A204.1 (cell line): ENCODE results near the gene AK9.

Source experiments
- FAIRE-seq: peaks from 2 replicates; lab custom pipeline; 2012; peaks lifted over from hg19 to GRCh38; lab: Jason Lieb, UNC

The AK9 gene

DNA sequence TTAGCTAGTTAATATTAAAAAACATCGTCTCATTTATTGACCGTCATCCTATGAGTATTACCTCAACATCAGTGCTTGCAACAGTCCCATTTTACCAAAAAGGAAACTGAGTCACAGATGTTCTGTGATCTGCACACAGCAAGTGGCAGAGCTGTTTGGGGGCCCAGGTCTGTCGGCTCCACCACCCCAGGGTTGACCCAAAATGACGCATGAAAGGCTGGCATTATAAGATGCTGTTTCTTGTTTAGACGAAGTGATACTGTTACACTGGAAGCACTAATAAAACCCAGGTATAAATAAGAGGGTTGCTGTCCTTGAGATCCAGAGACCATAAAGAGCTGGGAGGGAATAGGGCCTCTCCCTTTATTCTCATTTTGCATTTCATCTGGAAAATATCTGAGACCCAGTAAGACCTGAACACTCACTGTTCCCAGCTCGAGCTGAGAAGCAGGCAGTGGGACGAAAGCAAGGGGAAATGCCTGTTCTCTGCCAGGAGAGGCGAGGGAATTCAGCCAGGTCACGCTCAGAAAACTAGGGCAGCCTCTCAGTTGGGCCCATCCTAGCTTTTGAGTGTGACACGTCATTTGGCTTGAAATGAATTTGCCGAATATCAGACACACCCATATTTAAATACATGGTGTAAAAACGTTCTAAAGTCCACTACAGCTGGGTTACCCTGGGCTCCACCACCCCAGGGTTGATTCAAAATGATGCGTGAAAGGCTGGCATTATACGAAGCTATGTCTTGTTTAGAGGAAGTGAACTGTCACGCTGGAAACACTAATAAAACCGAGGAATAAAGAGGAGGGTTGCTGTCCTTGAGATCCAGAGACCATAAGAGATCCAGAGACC, 234.1 kb downstream of the AK9 start:
- FAIRE-seq, result no peak

DNA sequence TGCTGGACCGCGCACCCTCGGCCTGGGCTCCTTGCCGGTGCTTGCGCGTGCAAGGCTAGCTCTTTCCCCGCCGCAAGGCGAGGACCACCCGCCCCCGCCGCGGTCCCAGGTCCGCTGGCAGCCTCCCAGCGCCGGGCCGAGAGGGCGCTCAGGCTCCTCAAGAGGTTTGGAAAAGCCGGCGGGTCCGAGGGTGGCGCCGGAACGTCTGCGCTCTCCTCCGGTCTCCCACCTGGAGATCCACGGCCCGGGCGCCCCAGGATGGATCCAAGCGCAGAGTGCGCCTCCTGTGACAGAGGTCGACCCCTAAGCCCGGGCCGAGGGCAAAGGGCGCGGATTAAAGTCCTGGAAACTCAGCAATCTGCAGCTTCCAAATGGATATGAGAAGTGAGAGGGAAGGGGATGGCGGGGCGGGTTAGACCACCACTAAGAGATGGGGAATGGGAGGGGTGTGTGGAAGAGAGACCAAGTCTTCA, 234.9 kb downstream of the AK9 start:
- no peak for FAIRE-seq

DNA sequence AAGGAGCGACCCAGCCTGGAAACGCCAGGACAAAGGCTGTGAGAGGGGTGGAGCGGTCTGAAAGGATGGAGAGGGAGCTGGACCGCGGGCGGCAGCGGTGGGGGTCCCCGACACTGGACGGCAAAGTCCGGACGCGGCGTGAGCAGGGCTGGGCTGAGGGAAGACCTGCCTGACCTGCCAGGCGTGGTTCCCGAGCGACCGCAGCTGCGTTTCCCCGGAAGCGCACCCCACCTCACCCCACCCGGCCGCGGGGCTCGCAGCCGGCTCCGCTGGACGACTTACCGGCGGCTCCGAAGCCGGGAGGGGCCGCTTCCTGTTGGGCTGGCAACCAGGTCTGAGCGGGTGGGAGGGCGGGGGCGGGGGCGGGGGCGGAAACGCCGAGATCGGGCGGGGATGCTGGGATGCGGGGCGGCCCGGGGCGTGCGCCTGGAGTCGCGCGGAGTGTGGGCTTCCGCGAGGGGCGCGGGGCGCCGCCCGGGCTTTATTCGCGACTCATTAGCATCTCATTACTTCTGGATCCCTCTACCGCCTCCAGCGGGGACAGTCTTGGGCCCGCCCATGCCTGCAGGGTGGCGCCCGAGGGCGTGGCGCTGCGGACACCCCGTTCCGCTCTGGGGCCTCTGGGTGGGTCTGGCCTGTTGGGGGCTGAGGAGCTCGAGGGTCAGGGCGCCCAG, 235.4 kb downstream of the AK9 start, which contains the start of gene MICAL1:
MICAL1 (minus strand) TSS at position 336 of the 674 bp plus-strand sequence. CDS start 1,576 bp downstream, outside the sequence.
- no peak for FAIRE-seq

DNA sequence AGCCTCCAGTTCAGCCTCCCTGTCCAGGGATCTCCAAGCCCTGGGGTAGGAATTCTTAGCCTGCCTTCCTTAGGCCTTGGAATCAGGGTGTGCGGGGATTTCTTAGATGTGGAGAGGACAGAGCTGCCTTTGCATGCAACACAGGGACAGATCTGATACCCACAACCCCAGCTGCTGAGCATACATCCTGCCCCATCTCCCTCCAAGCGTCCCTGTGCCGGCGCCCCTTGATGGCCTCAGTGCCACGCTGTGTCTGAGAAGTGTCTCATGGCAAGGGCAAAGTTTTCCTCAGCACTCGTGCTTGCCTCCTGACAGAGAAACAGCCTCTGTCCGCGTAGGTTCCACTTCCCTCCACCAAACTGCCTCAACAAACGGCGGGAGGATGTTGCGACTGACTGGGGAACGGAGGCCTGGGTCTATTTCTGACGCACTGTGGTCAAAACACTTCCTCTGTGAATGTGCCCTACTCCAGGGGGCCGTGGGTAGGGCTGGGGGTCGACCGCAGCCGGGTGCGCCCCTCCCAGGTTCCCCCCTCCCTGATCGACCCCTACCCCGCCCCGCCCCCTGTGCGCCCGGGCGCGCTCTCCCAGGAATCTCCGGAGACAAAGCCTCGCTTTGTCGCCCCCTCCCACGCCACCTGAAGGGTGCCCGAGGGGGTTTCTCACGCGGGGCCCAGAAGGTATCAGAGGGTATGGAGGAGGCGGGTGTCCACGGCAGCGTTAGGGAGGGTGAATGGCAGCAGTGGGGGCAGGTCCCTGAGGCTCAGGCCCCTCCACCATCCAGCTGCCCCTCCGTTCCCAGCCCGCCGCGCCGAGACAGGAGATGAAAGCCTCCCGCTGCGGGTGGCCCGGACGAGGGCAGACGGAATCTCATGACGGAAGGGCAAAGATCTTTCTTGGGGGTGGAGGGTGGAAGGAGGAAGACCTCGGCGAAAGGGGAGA, 236.2 kb downstream of the AK9 start:
- FAIRE-seq, result no peak

DNA sequence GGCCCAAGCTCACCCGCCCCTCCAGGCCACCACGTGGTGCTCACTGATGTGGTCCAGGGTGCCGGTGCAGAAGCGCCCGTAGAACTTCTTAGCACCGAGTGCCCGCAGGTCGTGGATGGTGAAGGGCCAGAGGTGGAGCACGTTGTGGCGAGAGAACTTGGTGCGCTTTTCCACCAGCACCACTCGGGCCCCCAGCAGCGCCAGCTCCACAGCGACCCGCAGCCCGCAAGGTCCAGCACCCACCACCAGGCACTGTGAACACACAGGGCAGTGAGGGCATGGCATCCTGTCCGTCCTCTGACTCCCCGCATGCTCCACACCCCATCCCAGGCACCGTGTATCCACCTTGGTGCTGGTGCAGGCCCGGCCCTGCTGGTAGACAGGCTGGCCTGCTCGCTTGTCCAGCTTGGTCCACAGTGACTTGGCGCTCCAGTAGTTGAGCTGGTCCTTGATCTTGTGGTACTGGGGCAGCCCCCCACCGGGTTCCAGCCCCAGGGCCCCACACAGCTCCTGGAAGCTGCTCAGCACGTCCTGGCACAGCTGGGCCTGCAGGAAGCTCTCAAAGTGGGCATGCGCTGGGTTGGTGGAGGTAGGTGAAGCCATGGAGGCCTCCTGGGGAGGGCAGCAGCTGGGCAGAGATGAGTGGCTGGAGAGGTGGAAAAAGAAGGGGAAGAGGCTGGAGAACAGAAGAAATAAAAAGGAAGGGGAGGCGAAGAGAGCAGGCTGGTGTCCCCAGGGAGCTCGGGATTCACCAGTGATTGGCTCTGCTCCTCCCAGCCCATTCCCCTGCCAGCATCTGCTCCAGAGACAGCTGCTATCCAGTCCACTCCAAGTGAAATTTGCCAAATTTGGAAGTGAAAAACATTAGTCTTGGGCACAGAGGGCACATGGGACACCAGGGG, 237.2 kb downstream of the AK9 start:
- FAIRE-seq, result no peak

DNA sequence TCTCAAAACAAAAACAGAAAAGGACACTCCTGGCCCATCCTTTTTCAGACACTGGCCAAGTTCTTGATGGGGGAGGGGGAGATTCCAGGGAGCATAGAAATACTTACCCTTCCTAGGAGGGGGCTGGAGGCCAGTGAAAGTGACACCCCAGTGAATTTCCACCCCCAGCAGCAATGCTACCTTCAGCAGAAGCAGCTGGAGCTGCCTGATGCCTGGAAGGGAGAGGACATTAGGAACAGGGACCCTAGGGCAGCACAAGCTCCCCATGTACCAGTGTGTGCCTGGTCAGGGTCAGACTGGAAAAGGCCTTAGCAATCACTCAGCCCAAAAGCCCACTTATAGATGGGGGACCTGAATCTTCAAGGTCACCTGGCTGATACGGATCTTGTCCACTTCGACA, 237.8 kb downstream of the AK9 start:
- FAIRE-seq, result no peak

DNA sequence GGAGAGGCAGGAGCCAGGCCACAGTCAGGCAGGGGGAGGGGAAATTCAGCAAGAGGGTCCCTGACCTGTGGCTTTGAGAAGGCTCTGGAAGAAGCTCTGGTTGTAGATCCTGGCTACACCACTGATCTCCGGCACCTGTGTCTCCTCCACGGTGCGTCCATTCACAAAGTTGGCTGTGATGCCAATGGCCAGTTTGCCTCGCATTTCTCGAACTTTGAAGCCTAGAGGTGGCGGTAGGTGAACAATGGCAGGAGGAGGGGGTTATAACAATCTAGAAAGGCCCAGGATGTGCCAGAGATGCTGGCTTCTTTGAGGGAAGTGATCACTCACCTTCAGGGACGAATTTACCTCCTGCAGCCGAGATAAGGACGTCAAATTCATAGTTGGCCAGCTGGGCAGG, 238.8 kb downstream of the AK9 start:
- FAIRE-seq, result no peak

DNA sequence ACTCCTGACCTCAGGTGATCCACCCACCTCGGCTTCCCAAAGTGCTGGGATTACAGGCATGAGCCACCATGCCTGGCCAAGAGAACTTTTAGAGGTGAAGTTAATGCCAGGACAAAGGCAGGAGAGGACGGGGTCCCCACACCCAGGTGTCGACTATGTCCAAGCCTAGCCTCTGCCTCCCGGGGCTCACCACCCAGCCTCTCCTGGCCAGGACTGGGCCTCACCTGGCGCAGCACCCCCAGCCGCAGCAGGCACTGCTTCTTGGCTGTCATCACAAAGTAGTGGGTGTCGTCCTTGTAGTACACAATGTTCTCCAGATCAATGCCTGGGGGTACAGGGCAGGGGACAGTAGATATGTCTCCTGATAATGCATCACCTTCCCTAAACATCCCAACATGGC, 239.6 kb downstream of the AK9 start:
- no peak for FAIRE-seq

DNA sequence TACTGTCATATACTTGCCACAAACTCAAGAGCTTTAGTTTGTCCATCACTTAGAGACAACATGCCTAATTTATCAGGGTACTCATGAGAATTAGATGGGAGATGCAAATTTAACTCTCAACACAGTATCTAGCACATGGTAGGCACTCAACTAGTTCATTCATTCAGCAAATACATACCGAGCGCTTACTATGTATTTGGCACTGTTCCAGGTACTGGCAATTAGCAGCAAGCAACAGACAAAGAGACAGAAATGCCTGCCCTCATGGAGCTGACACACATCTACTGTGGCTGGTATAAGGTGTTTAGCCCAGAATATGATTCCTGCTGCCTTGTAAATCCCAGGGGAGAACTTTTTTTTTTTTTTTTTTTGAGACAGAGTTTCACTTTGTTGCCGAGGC, 240.2 kb downstream of the AK9 start:
- no peak for FAIRE-seq

DNA sequence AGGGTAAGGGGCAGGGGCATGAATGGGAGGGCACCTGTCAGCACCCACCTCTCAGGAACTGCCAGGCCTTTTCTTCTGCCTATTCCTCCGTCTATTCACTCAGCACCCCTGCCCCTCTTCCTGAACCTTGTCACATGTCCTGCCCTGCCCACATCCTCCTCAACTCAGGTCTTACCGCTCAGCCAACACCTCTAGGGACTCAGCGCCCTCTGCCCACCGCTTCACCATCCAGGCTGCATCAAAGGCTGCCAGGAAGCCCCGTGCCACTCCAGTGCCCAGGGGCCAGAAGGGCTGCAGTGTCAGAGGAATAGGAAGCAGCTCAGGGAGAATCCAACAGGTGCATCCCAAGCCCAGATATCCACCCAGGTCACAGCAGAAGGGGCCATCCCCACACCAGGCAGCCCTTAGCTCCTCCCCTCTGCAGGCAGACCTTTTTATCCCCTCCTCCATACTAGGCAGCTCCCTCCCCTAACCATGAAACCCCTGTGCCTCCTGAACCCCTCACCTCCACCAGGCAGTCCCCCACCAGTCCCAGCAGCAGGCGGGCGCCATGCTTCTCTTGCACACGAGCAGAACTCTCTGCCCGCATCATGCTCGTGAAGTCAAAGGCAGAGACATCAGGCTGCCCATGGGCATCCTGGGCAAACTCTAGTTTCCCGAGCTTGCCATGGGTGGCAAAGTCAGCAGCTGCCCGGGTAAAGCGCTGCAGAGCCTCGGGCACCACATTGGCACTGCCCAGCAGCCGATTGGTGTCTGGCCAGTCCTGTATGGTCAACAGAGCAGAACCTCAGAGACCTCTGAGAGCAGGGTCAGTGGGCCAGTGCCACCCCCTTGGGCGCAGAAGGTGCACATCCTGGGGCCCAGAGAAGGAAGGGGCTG, 241.0 kb downstream of the AK9 start:
- FAIRE-seq, result no peak

DNA sequence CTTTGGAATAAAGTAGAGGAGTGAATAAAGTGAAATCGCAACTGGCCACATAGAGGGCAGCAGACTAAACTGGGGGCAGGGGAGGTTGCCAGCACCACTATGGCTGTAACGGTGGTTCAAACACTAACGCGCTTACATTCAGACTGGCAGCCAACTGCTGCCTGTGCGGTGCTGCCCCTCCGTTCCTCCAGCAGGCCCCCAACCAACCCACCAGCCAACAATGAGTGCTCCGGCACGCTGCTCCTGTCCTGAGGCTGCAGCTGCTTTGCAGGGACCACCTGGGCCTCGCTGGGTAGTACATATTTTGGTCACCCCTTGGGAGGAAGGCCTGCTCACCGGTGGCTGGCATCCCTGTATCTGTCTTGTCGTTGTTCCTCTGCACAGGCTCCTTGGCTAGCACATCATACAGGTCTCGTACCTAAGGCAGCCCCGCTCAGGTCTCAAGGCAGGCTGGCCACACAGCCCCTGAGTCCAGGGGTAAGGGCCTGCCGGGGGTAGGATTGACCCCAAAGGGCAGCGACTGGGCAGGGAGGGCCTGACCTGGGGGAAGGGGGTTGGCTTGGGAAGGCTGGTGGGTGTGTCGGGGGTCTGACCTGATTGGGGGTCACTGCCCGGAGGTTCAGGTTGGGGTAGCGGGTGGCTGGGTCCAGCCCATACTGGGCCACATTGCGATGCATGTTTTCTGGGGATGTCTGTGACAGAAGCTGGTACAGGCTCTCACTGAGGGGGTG, 241.8 kb downstream of the AK9 start:
- FAIRE-seq, result no peak

DNA sequence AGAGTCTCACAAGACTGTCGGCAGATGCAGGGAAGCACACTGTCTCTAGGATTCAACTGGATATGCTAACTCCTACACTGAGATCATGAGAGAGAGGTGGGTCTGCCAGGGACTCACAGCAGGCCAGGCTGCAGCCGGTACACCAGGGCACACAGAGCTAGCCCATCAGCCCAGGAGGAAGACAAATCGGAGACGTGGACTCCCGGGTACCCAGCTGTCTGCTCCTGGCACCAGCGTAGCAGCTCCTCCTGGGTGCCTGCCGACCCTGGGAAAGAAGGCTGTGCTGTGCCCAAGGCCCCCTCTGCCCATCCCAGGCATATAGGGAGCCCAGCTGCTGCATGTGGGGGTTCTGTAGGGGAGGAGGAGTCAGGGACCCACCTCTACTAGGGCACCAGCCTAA, 242.4 kb downstream of the AK9 start:
- FAIRE-seq, result no peak

DNA sequence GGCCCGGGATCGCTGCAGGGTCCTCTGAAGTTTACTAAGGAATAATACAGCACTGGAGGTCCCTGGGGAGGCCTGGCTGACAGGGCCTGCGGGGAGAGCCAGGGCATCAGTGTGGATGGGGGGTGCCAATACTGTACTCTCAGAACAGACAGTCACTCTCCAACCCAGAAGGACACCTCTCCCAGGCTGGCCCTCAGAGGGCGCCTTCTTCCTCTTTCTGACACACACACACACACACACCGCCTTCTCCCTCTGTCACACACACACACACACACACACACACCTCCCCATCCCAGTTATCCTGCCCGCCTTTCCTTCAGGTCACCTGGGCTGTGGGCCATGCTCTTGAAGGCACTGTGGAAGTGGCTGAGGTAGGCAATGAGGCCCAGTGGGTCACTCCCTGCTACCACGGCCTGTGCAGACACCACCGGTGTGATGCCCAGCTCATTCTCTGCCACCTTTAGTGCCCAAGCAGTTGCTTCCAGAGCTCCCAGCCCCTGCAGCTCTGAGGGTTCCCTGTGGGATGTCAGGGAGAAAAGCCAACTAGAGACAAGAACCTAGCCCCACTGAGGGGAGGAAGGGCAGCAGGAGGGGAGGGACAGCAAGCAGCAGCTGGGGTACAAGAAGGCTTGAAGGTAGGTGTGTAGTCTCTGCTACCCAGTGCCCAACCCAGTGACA, 243.0 kb downstream of the AK9 start:
- FAIRE-seq, result no peak

DNA sequence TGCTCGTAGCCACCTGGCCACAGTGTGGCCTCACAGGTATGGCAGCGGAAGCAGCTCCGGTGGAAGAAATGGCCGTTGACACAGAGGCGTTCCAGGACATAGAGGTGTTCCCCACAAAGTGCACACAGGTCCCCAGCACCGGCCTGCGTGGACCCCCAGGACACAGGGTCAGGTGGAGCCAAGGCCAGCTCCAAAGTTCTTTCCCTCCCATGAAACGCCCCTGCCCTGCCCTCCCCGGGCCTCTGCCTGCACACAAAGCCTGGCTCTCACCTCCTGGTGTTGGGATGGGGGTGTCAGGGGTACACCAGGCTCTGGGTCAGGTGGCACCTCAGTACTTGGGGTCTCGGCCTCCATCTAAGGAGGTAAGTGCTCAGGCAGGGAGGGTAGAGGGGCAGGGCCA, 243.9 kb downstream of the AK9 start:
- FAIRE-seq, result no peak

DNA sequence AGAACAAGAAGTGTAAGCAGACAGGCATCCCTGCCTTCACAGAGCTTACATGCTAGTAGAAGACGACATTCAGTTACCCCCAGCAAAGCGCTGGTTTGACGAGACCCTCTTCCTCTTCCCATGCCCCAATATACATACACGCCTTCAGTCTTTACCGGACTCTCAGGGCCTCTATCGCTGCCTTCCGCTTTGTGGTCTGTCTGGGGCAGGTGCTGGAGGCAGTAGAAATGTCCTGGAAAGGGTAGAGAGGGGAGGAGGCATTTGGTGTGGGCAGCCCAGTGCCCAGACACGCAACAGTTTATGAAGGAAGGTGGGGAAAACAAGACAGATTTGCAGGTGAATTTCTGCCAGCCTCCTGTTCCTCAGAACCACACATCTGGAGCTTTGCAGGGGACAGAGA, 244.5 kb downstream of the AK9 start:
- FAIRE-seq, result no peak

DNA sequence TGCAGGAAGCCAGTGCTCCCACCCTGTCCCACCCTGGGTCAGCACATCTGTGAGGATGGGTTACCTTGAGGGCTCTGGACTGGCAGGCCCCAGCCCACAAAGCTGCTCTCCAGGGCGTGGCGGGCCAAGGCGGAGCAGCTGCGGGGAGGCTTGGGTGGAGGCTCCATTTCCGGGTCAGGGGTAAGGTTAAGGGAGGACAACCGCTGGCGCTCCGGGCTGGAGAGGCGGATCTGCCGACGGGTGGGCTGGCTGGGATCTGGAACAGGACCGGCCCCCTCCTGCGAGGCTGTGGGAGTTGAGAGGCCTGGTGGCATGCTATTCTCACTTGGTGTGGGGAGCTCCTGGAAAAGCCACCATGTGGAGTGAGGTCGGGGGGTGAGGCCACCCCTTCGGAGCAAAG, 244.9 kb downstream of the AK9 start:
- FAIRE-seq, result no peak

DNA sequence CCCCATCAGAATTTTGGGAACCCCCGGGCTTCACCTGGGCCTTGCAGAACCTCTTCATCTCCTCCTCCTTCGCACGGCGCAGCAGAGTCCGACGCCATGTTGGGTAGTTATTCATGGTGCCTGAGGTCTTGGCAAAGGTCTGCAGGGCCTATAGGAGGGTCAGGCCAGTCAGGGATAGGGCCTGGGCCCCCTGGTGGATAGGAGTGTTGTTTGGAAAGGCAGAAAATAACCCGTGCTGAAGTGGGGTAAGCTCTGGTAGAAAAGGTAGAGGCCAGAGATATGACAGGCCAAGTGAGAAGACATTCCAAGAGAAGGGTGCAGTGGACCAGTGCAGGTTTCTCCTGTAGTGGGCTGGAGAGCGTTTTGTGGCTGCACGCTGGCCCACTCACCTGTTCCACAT, 245.6 kb downstream of the AK9 start:
- FAIRE-seq, result no peak

DNA sequence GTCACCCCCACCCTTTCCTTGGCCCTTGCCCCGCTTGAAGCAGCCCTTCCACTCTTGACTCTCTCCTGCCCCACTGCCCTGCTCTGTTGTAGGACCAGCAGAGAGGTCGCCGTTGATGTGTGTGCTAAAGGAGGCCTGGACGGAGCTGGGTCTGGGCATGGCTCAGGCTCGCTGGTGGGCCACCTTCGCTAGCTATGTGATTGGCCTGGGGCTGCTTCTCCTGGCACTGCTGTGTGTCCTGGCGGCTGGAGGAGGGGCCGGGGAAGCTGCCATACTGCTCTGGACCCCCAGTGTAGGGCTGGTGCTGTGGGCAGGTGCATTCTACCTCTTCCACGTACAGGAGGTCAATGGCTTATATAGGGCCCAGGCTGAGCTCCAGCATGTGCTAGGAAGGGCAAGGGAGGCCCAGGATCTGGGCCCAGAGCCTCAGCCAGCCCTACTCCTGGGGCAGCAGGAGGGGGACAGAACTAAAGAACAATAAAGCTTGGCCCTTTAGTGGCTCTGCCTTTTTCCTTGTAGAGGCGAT, 247.5 kb downstream of the AK9 start:
- no peak for FAIRE-seq
